ENCODE measurements around the gene FBXW11.

DNA sequence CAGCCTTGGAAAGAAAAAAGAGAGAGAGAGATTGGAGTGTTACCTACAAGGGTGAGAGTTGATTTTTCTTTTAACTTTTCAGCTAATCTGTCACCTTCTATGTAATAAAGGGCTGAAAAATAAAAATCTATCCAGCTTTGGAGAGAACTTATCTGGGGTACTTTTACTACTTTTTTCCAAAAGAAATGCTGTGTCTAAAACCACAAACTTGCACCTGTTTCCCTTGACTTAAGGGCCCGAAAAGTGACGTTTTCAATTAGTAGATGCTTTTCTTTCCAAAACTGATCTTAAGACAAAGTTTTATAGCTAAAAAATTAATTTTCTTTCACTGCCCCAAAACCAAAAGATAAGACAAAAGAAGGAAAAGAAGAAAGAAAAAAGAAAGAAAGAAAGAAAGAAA is 172.0 kb downstream of the FBXW11 start:
- TF ChIP-seq POLR2A (IDR thresholded peaks at IDR 0.05) = no peak
- TF ChIP-seq, protein P1, sequence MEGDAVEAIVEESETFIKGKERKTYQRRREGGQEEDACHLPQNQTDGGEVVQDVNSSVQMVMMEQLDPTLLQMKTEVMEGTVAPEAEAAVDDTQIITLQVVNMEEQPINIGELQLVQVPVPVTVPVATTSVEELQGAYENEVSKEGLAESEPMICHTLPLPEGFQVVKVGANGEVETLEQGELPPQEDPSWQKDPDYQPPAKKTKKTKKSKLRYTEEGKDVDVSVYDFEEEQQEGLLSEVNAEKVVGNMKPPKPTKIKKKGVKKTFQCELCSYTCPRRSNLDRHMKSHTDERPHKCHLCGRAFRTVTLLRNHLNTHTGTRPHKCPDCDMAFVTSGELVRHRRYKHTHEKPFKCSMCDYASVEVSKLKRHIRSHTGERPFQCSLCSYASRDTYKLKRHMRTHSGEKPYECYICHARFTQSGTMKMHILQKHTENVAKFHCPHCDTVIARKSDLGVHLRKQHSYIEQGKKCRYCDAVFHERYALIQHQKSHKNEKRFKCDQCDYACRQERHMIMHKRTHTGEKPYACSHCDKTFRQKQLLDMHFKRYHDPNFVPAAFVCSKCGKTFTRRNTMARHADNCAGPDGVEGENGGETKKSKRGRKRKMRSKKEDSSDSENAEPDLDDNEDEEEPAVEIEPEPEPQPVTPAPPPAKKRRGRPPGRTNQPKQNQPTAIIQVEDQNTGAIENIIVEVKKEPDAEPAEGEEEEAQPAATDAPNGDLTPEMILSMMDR (IDR thresholded peaks at IDR 0.05) = no peak
